H9 (cell line): Measurements from ENCODE around the gene TMEM114. TPM values are rescaled to one million over a fixed set of nuclear protein-coding genes. Genes with fewer than 3 reads are reported as not detected.

ENCODE experiments used
- DNase-seq: peaks from one replicate; pipeline ENCODE4 v3.0.0-alpha.2; 2017
- H2AFZ ChIP-seq: one replicate; pipeline ENCODE4 v1.6.1; 2013; ENCODE audit warnings: mild to moderate bottlenecking, low read length, control low read depth, moderate library complexity
- H2AK5ac ChIP-seq: 2 replicates; pipeline ENCODE4 v1.6.1; 2013; ENCODE audit warnings: low read length, control low read depth, mixed read lengths; ENCODE audit not compliant: insufficient read length
- H2BK120ac ChIP-seq: one replicate; pipeline ENCODE4 v1.6.1; 2013; ENCODE audit warnings: low read depth, mild to moderate bottlenecking, low read length, control low read depth, inconsistent platforms; ENCODE audit not compliant: poor library complexity, severe bottlenecking
- H2BK12ac ChIP-seq: 2 replicates; pipeline ENCODE4 v1.6.1; 2013; ENCODE audit warnings: low read length, control low read depth, mixed read lengths, low read depth; ENCODE audit not compliant: insufficient read length
- H2BK15ac ChIP-seq: 2 replicates; pipeline ENCODE4 v1.6.1; 2013; ENCODE audit warnings: low read depth, low read length, control low read depth
- H2BK20ac ChIP-seq: one replicate; pipeline ENCODE4 v1.6.1; 2013; ENCODE audit warnings: low read depth, mild to moderate bottlenecking, low read length, control low read depth, inconsistent platforms; ENCODE audit not compliant: poor library complexity, severe bottlenecking
- H2BK5ac ChIP-seq: 2 replicates; pipeline ENCODE4 v1.6.1; 2013; ENCODE audit warnings: low read length, control low read depth, mixed read lengths; ENCODE audit not compliant: insufficient read length
- H3K14ac ChIP-seq: 2 replicates; pipeline ENCODE4 v1.6.1; 2013; ENCODE audit warnings: low read length, control low read depth; ENCODE audit not compliant: insufficient read depth
- H3K18ac ChIP-seq: 2 replicates; pipeline ENCODE4 v1.6.1; 2013; ENCODE audit warnings: low read depth, mild to moderate bottlenecking, mixed read lengths, low read length, control low read depth; ENCODE audit not compliant: insufficient read length
- H3K23ac ChIP-seq: 2 replicates; pipeline ENCODE4 v1.6.1; 2013; ENCODE audit warnings: low read length, control low read depth, mixed read lengths, low read depth; ENCODE audit not compliant: insufficient read length
- H3K23me2 ChIP-seq: 2 replicates; pipeline ENCODE4 v1.6.1; 2013; ENCODE audit warnings: low read depth, mild to moderate bottlenecking, mixed read lengths, low read length, control low read depth; ENCODE audit not compliant: insufficient read length, poor library complexity, severe bottlenecking
- H3K27ac ChIP-seq: 2 replicates; pipeline ENCODE4 v1.5.1; 2013; ENCODE audit warnings: low read length, control low read depth, mixed read lengths, low read depth; ENCODE audit not compliant: insufficient read length
- H3K27me3 ChIP-seq: 2 replicates; pipeline ENCODE4 v1.6.1; 2013; ENCODE audit warnings: low read length, control low read depth, inconsistent platforms; ENCODE audit not compliant: insufficient read depth
- H3K4ac ChIP-seq: 2 replicates; pipeline ENCODE4 v1.6.1; 2013; ENCODE audit warnings: low read depth, mild to moderate bottlenecking, control low read depth, inconsistent platforms, low read length, moderate library complexity
- H3K4me1 ChIP-seq: 2 replicates; pipeline ENCODE4 v1.6.1; 2013; ENCODE audit warnings: low read length, control low read depth, inconsistent platforms; ENCODE audit not compliant: insufficient read depth
- H3K4me2 ChIP-seq: 2 replicates; pipeline ENCODE4 v1.6.1; 2013; ENCODE audit warnings: low read length, control low read depth, mixed read lengths; ENCODE audit not compliant: insufficient read length, insufficient read depth
- H3K56ac ChIP-seq: 2 replicates; pipeline ENCODE4 v1.6.1; 2013; ENCODE audit warnings: low read depth, mild to moderate bottlenecking, mixed read lengths, low read length, control low read depth; ENCODE audit not compliant: insufficient read length
- H3K79me1 ChIP-seq: 2 replicates; pipeline ENCODE4 v1.6.1; 2013; ENCODE audit warnings: low read depth, mild to moderate bottlenecking, moderate library complexity, low read length, control low read depth, inconsistent platforms; ENCODE audit not compliant: insufficient read depth, poor library complexity, severe bottlenecking
- H3K79me2 ChIP-seq: 2 replicates; pipeline ENCODE4 v1.6.1; 2013; ENCODE audit warnings: low read length, control low read depth, inconsistent platforms; ENCODE audit not compliant: insufficient read depth
- H3K9ac ChIP-seq: 2 replicates; pipeline ENCODE4 v1.6.1; 2013; ENCODE audit warnings: low read length, control low read depth, mixed read lengths; ENCODE audit not compliant: insufficient read length; ENCODE audit errors: extremely low read depth
- H3K9me3 ChIP-seq: one replicate; pipeline ENCODE4 v1.6.1; 2013; ENCODE audit warnings: low read depth, low read length, inconsistent platforms; ENCODE audit not compliant: control insufficient read depth
- H3T11ph ChIP-seq: one replicate; pipeline ENCODE4 v1.6.1; 2013; ENCODE audit warnings: mild to moderate bottlenecking, low read length, control low read depth, inconsistent platforms
- H4K20me1 ChIP-seq: one replicate; pipeline ENCODE4 v1.6.1; 2013; ENCODE audit not compliant: control insufficient read depth, insufficient read length, insufficient read depth
- H4K5ac ChIP-seq: 2 replicates; pipeline ENCODE4 v1.6.1; 2013; ENCODE audit warnings: low read depth, mild to moderate bottlenecking, mixed read lengths, low read length, control low read depth; ENCODE audit not compliant: insufficient read length
- H4K8ac ChIP-seq: replicated peaks from 2 replicates; pipeline ENCODE4 v1.6.1; 2013; ENCODE audit warnings: low read length, control low read depth, mixed read lengths, low read depth; ENCODE audit not compliant: insufficient read length
- H4K91ac ChIP-seq: 2 replicates; pipeline ENCODE4 v1.6.1; 2013; ENCODE audit warnings: low read depth, mild to moderate bottlenecking, moderate library complexity, mixed read lengths, low read length, control low read depth; ENCODE audit not compliant: insufficient read length
- H3K27ac Mint-ChIP-seq, 3 experiments: 2 replicates in 2 of 3; 3 replicates in 1 of 3; pipeline ENCODE4 v1.8.0; 2020 to 2021; ENCODE audit warnings: mixed read lengths in 3 of 3, mild to moderate bottlenecking in 1 of 3, moderate library complexity in 1 of 3
- H3K27me3 Mint-ChIP-seq: 2 replicates; pipeline ENCODE4 v1.8.0; 2021; ENCODE audit warnings: low read depth, mild to moderate bottlenecking, moderate library complexity, mixed read lengths
- H3K36me3 Mint-ChIP-seq, 3 experiments: 2 replicates in 2 of 3; 3 replicates in 1 of 3; pipeline ENCODE4 v1.8.0; 2020 to 2021; ENCODE audit warnings: low read depth in 3 of 3, mixed read lengths in 3 of 3; ENCODE audit not compliant: insufficient read depth in 1 of 3
- H3K4me1 Mint-ChIP-seq, 2 experiments: 2 replicates each; pipeline ENCODE4 v1.8.0; 2020; ENCODE audit warnings: mixed read lengths in 2 of 2
- H3K4me3 Mint-ChIP-seq, 2 experiments: 2 replicates in 1 of 2; 3 replicates in 1 of 2; pipeline ENCODE4 v1.8.0; 2020 to 2021; ENCODE audit warnings: mild to moderate bottlenecking in 2 of 2, mixed read lengths in 2 of 2, moderate library complexity in 1 of 2
- H3K9me3 Mint-ChIP-seq, 2 experiments: 2 replicates in 1 of 2; 3 replicates in 1 of 2; pipeline ENCODE4 v1.8.0; 2020; ENCODE audit warnings: mild to moderate bottlenecking in 2 of 2, mixed read lengths in 2 of 2, moderate library complexity in 1 of 2
- whole genome bisulfite sequencing: extraction: QIAGEN DNeasy Blood & Tissue Kit; methylation state at CpG from one replicate; pipeline ENCODE4 v1.1.7; 2013; ENCODE audit warnings: missing lambda C conversion rate, low lambda C conversion rate, mixed read lengths; ENCODE audit not compliant: insufficient read length; ENCODE audit errors: extremely low coverage; 5-methylcytosine and 5-hydroxymethylcytosine counted together
- total RNA-seq: library from RNA; stranded (reverse); gene quantifications from 2 replicates; pipeline ENCODE4 v1.2.1, GENCODE V29; 2021
- TF ChIP-seq, protein P1 (sequence below): fragments of 200-600 bp; sonication (generic); conservative IDR thresholded peaks from 3 replicates; pipeline ENCODE4 v1.8.0; 2021; ENCODE audit warnings: antibody characterized with exemption, mild to moderate bottlenecking

Gene TMEM114
- total RNA-seq, 1 experiment from 2014 or later: 0.33 TPM

DNA sequence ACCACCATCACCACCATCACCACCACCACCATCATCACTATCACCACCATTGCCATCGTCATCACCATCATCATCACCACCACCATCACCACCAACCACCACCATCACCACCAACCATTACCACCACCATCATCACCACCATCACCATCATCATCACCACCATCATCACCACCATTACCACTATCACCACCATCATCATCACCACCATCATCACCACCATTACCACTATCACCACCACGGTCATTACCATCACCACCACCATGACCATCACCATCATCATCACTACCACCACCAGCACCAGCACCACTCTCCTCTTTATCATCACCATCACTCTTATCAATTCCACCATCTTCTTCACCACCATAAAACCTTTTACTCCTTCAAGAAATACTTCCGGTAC, 1.1 kb upstream of the TMEM114 start:
- Histone ChIP-seq H3K9me3 (no peaks in the 10 kb centered on the region), H2AFZ (no peak overlapping the region), H3K14ac (no peak overlapping the region), H3K56ac (no peak overlapping the region), H3K27ac (no peak overlapping the region), H3T11ph (no peak overlapping the region), H3K9ac (no peak overlapping the region), H4K8ac (no peak overlapping the region), H2BK12ac (no peak overlapping the region), H2AK5ac (no peak overlapping the region), H2BK15ac (no peak overlapping the region), H3K4ac (no peak overlapping the region), H3K23me2 (peaks cover 16% of the 10 kb centered on the region), H4K20me1 (no peaks in the 10 kb centered on the region), H3K27me3 (peaks cover 23% of the 10 kb centered on the region; the same call in 1 of the 2 replicates), H3K4me2 (no peak overlapping the region), H4K91ac (no peak overlapping the region), H3K18ac (no peak overlapping the region), H3K79me2 (no peaks in the 10 kb centered on the region), H2BK20ac (no peak overlapping the region), H4K5ac (no peak overlapping the region), H2BK120ac (no peak overlapping the region), H3K23ac (no peak overlapping the region), H3K79me1 (no peaks in the 10 kb centered on the region), H2BK5ac (no peak overlapping the region), H3K4me1 (no peaks in the 10 kb centered on the region)
- Mint-ChIP-seq H3K27ac (no peak overlapping the region), H3K36me3 (no peaks in the 10 kb centered on the region), H3K4me1 (peaks cover 11 to 12% of the 10 kb centered on the region in 2 experiments), H3K9me3 (peaks cover 4 to 5% of the 10 kb centered on the region in 2 experiments; a peak in 4 of 5 replicates), H3K27me3 (peaks cover 19% of the 10 kb centered on the region), H3K4me3 (no peak overlapping the region)
- no peak for DNase-seq
- TF ChIP-seq, protein P1, sequence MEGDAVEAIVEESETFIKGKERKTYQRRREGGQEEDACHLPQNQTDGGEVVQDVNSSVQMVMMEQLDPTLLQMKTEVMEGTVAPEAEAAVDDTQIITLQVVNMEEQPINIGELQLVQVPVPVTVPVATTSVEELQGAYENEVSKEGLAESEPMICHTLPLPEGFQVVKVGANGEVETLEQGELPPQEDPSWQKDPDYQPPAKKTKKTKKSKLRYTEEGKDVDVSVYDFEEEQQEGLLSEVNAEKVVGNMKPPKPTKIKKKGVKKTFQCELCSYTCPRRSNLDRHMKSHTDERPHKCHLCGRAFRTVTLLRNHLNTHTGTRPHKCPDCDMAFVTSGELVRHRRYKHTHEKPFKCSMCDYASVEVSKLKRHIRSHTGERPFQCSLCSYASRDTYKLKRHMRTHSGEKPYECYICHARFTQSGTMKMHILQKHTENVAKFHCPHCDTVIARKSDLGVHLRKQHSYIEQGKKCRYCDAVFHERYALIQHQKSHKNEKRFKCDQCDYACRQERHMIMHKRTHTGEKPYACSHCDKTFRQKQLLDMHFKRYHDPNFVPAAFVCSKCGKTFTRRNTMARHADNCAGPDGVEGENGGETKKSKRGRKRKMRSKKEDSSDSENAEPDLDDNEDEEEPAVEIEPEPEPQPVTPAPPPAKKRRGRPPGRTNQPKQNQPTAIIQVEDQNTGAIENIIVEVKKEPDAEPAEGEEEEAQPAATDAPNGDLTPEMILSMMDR: no peak
- 100% methylated on average over 1 of the region's 3 CpGs for WGBS
